HG02798 (cell line): ENCODE measurements around the gene ANO4.
"Not testable (repeated sequence)": the region's sequence is repeated elsewhere in the genome, so short reads cannot be mapped to it uniquely, and the experiment has no call there.

Source experiments
- ATAC-seq: cut with Tn5 transposase; IDR thresholded peaks from one replicate; pipeline ENCODE4 v1.9.1; 2021; ENCODE audit warnings: mild to moderate bottlenecking; ENCODE audit not compliant: unreplicated experiment, poor library complexity

ANO4 gene

GRCh38 chr12:100867639-100868393 is 73.2 kb downstream of the ANO4 start:
- ATAC-seq = no peak

- ATAC-seq = no peak
Measured at GRCh38 chr12:100868487-100868886, 73.9 kb downstream of the ANO4 start.

DNA sequence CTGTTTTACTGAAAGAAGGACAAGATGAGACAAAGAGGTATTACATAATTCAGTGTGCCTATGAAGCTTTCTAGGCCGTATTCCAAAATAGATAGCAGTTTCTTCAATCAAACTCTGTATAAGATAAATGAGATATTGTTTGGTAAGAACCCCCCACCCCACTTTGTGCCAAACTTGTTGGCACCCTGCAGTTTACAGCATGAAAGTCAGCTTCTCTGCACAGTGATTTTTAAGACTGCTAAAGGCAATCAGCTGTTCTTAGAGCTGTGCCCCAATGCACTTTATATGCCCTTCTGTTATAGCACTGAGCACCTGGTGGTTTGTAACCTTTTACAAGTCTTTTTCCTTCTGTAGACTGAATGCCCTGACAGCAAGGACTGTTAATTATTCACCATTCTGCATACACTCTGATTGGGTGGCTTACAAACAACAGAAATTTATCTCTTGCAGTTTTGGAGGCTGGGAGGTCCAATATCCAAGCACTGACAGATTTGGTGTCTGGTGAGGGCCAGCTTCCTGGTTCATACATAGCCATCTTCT is 76.7 kb downstream of the ANO4 start:
- no peak for ATAC-seq

DNA sequence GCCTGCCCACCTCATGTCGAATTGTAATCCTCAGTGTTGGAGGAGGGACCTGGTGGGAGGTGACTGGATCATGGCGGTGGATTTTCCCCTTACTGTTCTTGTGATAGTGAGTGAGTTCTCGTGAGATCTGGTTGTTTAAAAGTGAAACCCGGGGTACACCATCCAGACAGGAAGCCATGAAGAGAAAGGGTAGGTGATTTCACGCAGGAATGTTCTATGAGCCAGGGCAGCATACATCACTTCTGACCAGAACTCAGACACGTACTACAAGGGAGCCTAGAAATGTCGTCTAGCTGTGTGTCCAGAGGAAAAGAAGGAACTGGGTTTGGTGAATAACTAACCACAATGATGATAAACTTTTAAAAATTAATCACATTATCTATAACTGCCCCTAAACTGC is 80.6 kb downstream of the ANO4 start:
- no peak for ATAC-seq

DNA sequence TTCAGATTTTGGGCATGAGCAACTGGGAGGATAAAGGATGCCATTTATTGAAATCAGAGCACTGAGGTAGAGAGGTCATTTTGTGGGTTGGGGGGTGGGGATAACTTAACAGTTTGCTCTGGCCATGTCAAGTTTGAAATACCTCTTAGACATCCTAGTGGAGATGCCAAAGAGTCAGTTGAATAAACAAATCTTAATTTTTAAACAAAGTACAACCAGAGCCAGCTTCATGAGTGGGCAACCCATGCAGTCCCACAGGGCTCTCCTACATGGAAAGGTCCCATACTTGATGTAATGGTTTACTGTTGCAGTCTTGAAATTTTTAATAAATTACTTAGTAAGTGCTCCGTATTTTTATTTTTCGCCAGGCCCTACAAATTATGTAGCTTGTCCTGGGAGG is 81.2 kb downstream of the ANO4 start:
- no peak for ATAC-seq

DNA sequence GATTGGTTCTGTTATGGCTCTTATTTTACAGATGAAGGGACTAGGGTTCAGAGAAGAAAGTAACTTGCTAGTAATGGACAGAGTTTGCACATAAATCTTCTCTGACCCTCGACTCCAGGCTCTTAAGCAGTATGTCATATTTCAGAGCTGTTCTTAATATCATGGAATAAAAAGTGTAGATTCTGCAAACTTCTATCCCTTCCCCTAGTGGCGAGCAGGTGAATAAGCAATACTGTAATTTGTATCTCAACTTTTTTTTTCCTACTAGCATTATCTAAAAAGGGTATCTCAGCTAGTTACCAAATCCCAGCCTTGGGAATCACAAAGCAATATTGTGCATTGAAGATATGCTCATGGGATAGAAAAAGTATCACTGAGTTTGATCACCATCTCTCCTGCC is 83.2 kb downstream of the ANO4 start:
- no peak for ATAC-seq

DNA sequence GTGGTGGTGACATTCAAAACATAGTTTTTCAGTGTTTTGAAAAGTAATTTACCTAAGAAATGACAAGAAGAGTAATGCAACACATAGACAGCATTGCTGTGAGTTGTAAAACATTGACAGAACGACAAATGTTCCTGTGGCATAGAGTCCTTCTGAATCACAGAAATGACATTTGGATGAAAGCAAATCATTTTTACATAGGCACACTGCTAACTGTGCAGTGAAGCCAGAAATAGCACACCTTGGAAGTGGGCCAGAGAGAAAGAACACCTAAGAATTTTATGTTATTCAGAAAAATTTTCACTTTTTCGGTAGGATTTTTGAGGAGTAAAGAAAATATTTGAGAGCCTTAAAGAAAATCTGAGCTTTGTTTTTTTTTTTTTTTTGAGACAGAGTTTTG is 100.6 kb downstream of the ANO4 start:
- ATAC-seq = no peak

DNA sequence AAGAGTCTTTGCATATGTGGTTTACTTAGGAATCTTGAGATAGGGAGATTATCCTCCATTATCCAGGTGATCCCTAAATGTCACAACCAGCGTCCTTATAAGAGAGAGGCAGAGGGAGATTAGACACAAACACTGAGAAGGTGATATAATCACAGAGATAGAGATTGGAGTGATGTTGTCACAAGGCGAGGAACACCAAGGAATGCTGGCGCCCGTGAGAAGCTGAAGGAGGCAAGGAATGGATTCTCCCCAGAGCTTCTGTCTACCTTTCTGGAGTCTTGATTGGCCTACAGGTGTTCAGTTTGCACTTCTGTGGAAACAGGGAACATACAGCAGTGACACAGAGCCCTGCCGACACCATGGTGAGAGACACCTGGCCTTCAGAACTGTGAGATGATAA is 101.6 kb downstream of the ANO4 start:
- ATAC-seq = no peak

DNA sequence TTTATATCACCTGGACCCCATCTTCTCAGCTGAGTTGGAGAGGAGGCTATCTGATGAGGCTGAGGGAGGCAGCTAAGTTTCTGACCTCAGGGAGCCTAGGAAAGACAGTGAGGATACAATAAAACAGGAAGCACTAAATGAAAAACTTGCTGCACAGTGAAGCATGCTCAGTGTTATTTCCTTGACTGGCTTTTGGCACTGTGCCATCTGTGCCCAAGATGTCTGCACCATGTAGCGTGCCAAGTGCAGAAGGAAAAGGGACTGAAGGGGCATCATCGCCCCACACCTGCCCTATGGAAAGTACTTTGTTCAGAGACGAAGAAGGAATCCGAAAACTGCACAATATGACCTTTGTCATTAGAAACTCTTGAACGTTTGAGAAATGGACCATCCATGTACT is 102.7 kb downstream of the ANO4 start:
- ATAC-seq = no peak

DNA sequence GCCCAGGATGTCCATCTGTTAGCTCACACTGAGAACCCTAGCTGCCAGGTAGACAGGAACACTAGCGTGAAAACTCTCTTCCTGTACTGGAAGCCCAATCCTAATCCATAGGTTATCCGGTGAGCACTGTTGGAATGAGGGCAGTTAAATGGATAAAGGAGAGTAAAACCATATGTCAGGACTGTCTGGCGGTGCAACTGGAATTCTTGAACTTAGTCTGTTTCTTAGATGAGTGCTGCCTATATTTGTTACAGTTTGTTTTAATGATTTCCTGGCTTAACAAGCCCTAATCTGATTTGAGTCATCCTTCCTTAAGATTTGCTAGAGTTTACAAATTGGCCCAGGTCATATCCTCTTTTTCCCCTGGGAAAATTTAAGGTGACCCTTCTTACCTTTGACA is 104.7 kb downstream of the ANO4 start:
- ATAC-seq = no peak

DNA sequence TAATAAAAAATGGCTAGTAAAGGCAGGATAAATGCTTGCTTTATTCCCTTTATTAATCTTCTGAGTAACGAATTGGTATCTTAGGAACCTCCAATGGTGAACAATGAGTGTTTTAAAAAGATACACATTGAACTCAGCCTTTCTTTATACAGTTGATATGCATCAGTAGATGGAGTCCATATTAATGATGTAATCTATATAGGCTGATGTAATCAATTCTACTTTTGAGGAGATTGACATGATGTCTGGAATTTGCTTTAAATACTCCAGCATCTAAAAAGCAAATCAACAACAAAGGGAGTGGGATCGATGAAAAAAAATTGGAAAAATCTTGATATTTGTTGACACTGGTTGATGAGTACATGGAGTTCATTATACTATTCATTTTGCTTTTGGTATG is 106.2 kb downstream of the ANO4 start:
- no peak for ATAC-seq

GRCh38 chr12:100901266-100901665 is 106.7 kb downstream of the ANO4 start:
- no peak for ATAC-seq

GRCh38 chr12:100904270-100904669 is 109.7 kb downstream of the ANO4 start:
- ATAC-seq = no peak

DNA sequence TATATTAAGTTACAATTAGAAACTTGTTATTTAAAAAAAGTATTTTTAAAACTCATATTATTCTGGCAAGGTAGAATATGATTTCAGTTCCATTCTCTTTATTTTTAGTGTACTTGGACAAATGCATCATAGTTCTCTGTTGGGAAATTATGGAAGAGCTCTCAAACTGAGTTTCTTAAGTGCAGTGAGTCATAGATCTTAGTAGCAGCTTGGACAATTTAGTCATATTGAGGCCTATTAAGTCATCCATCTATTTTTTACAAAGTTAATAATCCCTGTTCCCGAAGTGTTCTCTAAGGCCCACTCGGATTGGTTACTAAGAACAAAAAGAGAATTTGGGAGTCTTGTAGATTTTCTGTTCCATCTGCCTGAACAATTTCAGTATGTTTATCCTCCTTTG is 113.9 kb downstream of the ANO4 start:
- no peak for ATAC-seq

GRCh38 chr12:100913872-100914592 is 119.5 kb downstream of the ANO4 start:
- ATAC-seq = no peak

GRCh38 chr12:100919116-100919515 is 124.5 kb downstream of the ANO4 start:
- ATAC-seq = no peak

DNA sequence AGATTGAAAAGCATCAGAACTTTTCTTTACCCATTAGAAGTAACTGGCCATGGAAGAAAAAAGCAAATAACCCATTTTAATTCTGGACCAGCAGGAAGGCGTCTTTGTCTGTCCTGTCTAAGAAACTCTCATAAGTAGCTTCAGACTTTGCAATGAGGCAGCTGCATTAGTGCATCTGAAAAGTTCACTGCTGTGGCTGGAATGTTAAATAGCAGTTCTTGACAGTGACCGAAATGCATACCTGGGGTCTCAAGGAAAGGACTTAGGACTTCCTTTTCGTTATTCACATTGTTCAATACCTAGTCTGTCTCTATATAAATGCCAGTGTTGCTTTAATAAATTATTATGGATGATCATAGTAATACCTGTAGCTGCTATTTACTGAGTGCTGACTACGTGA is 125.9 kb downstream of the ANO4 start:
- no peak for ATAC-seq

GRCh38 chr12:100926669-100927248 is 132.2 kb downstream of the ANO4 start:
- ATAC-seq = no peak

- no peak for ATAC-seq
Measured at GRCh38 chr12:100927826-100928225, 133.2 kb downstream of the ANO4 start.

DNA sequence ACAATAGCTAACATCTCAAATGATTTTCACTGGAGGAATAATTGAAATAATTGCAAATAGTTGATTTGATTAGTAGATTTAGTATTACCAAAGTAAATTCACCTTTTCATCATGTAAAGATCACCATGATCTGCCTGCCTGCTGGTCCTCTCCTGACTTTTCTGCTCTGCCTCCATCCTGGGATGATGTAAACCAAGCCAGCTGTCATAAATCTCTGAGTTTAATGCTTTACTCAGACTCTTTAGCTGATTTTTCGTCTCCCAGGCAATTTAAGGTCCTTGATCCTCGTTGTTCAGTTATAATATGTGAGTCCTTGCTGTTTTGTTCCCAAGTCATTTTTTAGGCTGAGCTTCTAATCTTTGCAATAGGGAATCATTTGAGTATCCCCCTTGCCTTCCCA is 138.0 kb downstream of the ANO4 start:
- no peak for ATAC-seq

DNA sequence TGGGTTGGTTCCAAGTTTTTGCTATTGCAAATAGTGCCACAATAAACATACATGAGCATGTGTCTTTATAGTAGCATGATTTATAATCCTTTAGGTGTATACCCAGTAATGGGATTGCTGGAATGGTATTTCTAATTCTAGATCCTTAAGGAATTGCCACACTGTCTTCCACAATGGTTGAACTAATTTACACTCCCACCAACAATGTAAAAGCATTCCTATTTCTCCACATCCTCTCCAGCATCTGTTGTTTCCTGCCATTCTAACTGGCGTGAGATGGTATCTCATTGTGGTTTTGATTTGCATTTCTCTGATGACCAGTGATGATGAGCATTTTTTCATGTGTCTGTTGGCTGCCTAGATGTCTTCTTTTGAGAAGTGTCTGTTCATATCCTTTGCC is 139.0 kb downstream of the ANO4 start:
- ATAC-seq = not testable (repeated sequence)
